Stimulated activated naive CD4-positive, alpha-beta T cell treated with Interleukin-2 at 50 U/mL for 16 hours (primary cell): Measurements from ENCODE around the gene PRG3.
A peak's percentile ranks its signal among the peaks of the same experiment; 100 is the strongest.

Experiments used
- DNase-seq: peaks from one replicate; lab custom pipeline; 2025; lab: John Stamatoyannopoulos, UW

The PRG3 gene

GRCh38 chr11:57359396-57359795, 21.6 kb downstream of the PRG3 start:
- no peak for DNase-seq

GRCh38 chr11:57358991-57359390, 22.0 kb downstream of the PRG3 start:
- no peak for DNase-seq

GRCh38 chr11:57358543-57358961, 22.4 kb downstream of the PRG3 start:
- no peak for DNase-seq

- no peak for DNase-seq
Measured at GRCh38 chr11:57357856-57358255, 23.1 kb downstream of the PRG3 start.

GRCh38 chr11:57357310-57357709, 23.6 kb downstream of the PRG3 start:
- DNase-seq = no peak

- no peak for DNase-seq
Measured at GRCh38 chr11:57356268-57356667, 24.7 kb downstream of the PRG3 start.

GRCh38 chr11:57354699-57355098, 26.3 kb downstream of the PRG3 start:
- DNase-seq = no peak

GRCh38 chr11:57353852-57354251, 27.1 kb downstream of the PRG3 start:
- no peak for DNase-seq

GRCh38 chr11:57353446-57353845, 27.5 kb downstream of the PRG3 start:
- DNase-seq = no peak

- DNase-seq = no peak
Measured at GRCh38 chr11:57353036-57353435, 27.9 kb downstream of the PRG3 start.

GRCh38 chr11:57349491-57350274, 31.3 kb downstream of the PRG3 start:
- peak; percentile 52 for DNase-seq

- no peak for DNase-seq
Measured at GRCh38 chr11:57348636-57349313, 32.2 kb downstream of the PRG3 start.

GRCh38 chr11:57348052-57348451, 32.9 kb downstream of the PRG3 start:
- no peak for DNase-seq

GRCh38 chr11:57347336-57347735, 33.6 kb downstream of the PRG3 start:
- no peak for DNase-seq

- peak; percentile 67 for DNase-seq
Measured at GRCh38 chr11:57345555-57346211, 35.3 kb downstream of the PRG3 start.

- no peak for DNase-seq
Measured at GRCh38 chr11:57344826-57345225, 36.1 kb downstream of the PRG3 start.

GRCh38 chr11:57343825-57344224, 37.1 kb downstream of the PRG3 start:
- no peak for DNase-seq

GRCh38 chr11:57342702-57343101, 38.2 kb downstream of the PRG3 start:
- no peak for DNase-seq

GRCh38 chr11:57341250-57341808, 39.6 kb downstream of the PRG3 start:
- no peak for DNase-seq

GRCh38 chr11:57340039-57340615, 40.8 kb downstream of the PRG3 start:
- DNase-seq = no peak

GRCh38 chr11:57339328-57339727, 41.6 kb downstream of the PRG3 start:
- DNase-seq = no peak

GRCh38 chr11:57338142-57338541, 42.8 kb downstream of the PRG3 start, which contains the start of gene P2RX3:
TSS of gene P2RX3 (plus strand) at chr11:57338352. CDS start at chr11:57338551, 199 bp downstream.
- no peak for DNase-seq
